SK-N-MC (cell line): ENCODE data around the gene PARD3B.
A peak's percentile ranks its signal among the peaks of the same experiment; 100 is the strongest.

ENCODE experiments used
- DNase-seq: peaks from one replicate; pipeline ENCODE4 v3.0.0-alpha.2; 2011; ENCODE audit warnings: low read depth, low spot score
- H3K27ac ChIP-seq: fragments of 200-600 bp; sonication (generic); 2 replicates; pipeline ENCODE4 v1.5.1; 2016; ENCODE audit warnings: mixed run types
- H3K36me3 ChIP-seq: fragments of 200-600 bp; sonication (generic); 2 replicates; pipeline ENCODE4 v1.6.1; 2017; ENCODE audit warnings: antibody characterized with exemption, low read length, mixed read lengths; ENCODE audit not compliant: insufficient read depth
- H3K4me3 ChIP-seq: fragments of 200-600 bp; sonication (generic); 2 replicates; pipeline ENCODE4 v1.5.1; 2016
- H3K9ac ChIP-seq: fragments of 200-600 bp; sonication (generic); 2 replicates; pipeline ENCODE4 v1.8.0; 2017; ENCODE audit warnings: mixed run types, mixed read lengths; ENCODE audit not compliant: insufficient read length
- H3K9me3 ChIP-seq: fragments of 200-600 bp; sonication (generic); 2 replicates; pipeline ENCODE4 v1.6.1; 2017; ENCODE audit warnings: low read depth, mild to moderate bottlenecking, antibody characterized with exemption, low read length, moderate library complexity, mixed read lengths
- EZH2 ChIP-seq: fragments of 200-600 bp; sonication (generic); IDR thresholded peaks from one replicate; pipeline ENCODE4 v1.6.1; 2017; ENCODE audit warnings: antibody characterized with exemption
- FOXP2 ChIP-seq: optimal IDR thresholded peaks from 2 replicates; pipeline ENCODE3; 2011; ENCODE audit warnings: mild to moderate bottlenecking, moderate library complexity; ENCODE audit not compliant: insufficient read depth; ENCODE audit errors: extremely low read length, control extremely low read depth
- POLR2AphosphoS5 ChIP-seq: IDR thresholded peaks from 2 replicates; pipeline ENCODE4 v1.6.1; 2012; ENCODE audit warnings: mild to moderate bottlenecking, low read depth, low read length, borderline replicate concordance

Gene PARD3B

GRCh38 chr2:204898928-204899640, 353.8 kb downstream of the PARD3B start:
- peaks cover 3% of the 10 kb centered on the region; the same call in 1 of the 2 replicates for H3K9me3 ChIP-seq
- H3K4me3 ChIP-seq = no peak overlapping the region
- H3K9ac ChIP-seq = no peak overlapping the region
- peak overlapping the region; percentile 35 for H3K27ac ChIP-seq
- DNase-seq = peak; percentile 62
- H3K36me3 ChIP-seq = no peaks in the 10 kb centered on the region
- TF ChIP-seq POLR2AphosphoS5 (no peak), FOXP2 (no peak), EZH2 (no peak)

GRCh38 chr2:204899983-204900382, 354.7 kb downstream of the PARD3B start:
- TF ChIP-seq POLR2AphosphoS5 (no peak), EZH2 (no peak), FOXP2 (no peak)
- peak overlapping the region; percentile 35; the same call in 1 of the 2 replicates for H3K27ac ChIP-seq

GRCh38 chr2:204900487-204900886, 355.2 kb downstream of the PARD3B start:
- no peak overlapping the region for H3K4me3 ChIP-seq
- H3K36me3 ChIP-seq = no peaks in the 10 kb centered on the region
- H3K9ac ChIP-seq = no peak overlapping the region
- H3K27ac ChIP-seq = no peak overlapping the region
- DNase-seq = no peak
- peaks cover 3% of the 10 kb centered on the region; the same call in 1 of the 2 replicates for H3K9me3 ChIP-seq
- TF ChIP-seq POLR2AphosphoS5 (no peak), EZH2 (no peak), FOXP2 (no peak)

More at GRCh38 chr2:204899983-204900382, 354.7 kb downstream of the PARD3B start:
- peaks cover 3% of the 10 kb centered on the region; the same call in 1 of the 2 replicates for H3K9me3 ChIP-seq
- H3K4me3 ChIP-seq = no peak overlapping the region
- no peak for DNase-seq
- H3K9ac ChIP-seq = no peak overlapping the region
- no peaks in the 10 kb centered on the region for H3K36me3 ChIP-seq

DNA sequence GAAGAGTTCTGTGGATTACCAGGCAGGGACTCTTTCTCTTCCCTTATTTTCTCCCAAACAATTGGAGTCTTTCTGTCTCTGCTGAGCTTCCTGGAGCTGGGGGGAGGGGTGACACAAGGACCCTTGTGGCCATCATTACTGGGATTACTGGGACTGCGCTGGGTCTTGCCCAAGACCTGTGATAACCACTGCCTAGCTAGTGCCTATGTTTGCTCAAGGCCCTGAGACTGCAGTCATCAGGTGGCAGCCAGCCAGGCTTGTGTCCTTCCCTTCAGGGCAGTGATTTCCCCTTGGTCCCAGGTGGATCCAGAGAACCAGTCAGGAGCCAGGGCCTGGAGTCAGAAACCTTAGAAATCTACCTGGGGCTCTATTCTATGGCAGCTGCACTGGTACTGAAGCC, 355.6 kb downstream of the PARD3B start:
- DNase-seq = no peak
- TF ChIP-seq POLR2AphosphoS5 (no peak), FOXP2 (no peak), EZH2 (no peak)
- Histone ChIP-seq H3K36me3 (no peaks in the 10 kb centered on the region), H3K9me3 (peaks cover 3% of the 10 kb centered on the region; the same call in 1 of the 2 replicates), H3K27ac (no peak overlapping the region), H3K9ac (no peak overlapping the region), H3K4me3 (no peak overlapping the region)

GRCh38 chr2:204901591-204901990, 356.3 kb downstream of the PARD3B start:
- TF ChIP-seq EZH2 (no peak), FOXP2 (no peak), POLR2AphosphoS5 (no peak)
- Histone ChIP-seq H3K4me3 (no peak overlapping the region), H3K36me3 (no peaks in the 10 kb centered on the region), H3K27ac (no peak overlapping the region), H3K9me3 (peaks cover 3% of the 10 kb centered on the region; the same call in 1 of the 2 replicates), H3K9ac (no peak overlapping the region)
- no peak for DNase-seq

- TF ChIP-seq EZH2 (no peak), FOXP2 (no peak), POLR2AphosphoS5 (no peak)
- no peak overlapping the region for H3K4me3 ChIP-seq
- no peaks in the 10 kb centered on the region for H3K36me3 ChIP-seq
- H3K9me3 ChIP-seq = no peaks in the 10 kb centered on the region
- H3K27ac ChIP-seq = no peak overlapping the region
- DNase-seq = no peak
- H3K9ac ChIP-seq = no peak overlapping the region
These were observed 364.5 kb downstream of the PARD3B start for GRCh38 chr2:204909791-204910190.

DNA sequence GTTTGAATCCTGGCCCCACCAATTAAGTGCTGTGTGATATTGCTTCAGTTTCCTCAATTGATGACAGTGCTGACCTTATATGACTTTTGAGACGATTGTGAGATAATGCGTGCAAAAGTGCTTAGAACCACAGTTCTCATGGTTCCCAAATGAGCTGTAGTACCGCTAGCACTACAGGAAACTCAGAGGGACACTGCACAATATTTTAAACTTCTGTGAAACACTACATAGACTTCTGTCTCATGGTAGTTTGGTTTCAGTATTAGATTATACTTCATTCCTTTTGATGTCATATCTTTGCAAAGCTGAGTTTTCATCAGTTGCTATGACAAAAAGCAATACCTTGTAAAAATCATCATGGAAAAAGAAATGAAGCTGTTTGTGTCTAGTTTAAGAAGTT, 368.0 kb downstream of the PARD3B start:
- Histone ChIP-seq H3K4me3 (no peak overlapping the region), H3K36me3 (no peaks in the 10 kb centered on the region), H3K27ac (no peak overlapping the region), H3K9ac (no peak overlapping the region), H3K9me3 (no peaks in the 10 kb centered on the region)
- DNase-seq = no peak
- TF ChIP-seq FOXP2 (no peak), EZH2 (no peak), POLR2AphosphoS5 (no peak)

GRCh38 chr2:204913854-204914464, 368.7 kb downstream of the PARD3B start:
- Histone ChIP-seq H3K9me3 (no peaks in the 10 kb centered on the region), H3K4me3 (no peak overlapping the region), H3K27ac (no peak overlapping the region), H3K36me3 (no peaks in the 10 kb centered on the region), H3K9ac (no peak overlapping the region)
- no peak for TF ChIP-seq POLR2AphosphoS5
- no peak for TF ChIP-seq EZH2
- no peak for TF ChIP-seq FOXP2
- no peak for DNase-seq

DNA sequence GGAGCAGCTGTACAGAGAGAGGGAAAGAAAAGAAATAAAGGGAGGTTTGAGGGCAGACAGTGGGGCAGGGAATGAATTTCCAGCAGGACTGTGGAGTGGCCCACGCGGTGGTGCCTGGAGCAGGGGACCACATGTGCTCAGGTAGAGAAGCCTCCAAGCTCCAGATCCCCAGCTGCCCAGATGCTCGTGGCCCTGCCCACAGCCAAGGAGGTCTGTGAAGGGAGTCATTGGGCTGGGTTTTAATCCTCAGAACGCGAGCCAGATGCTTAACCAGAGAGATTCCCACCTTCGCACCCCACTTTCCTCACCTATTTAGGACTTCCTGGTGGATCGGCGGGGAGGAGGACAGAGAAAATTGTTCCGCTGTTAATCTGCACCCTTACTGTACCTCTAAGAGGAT, 369.4 kb downstream of the PARD3B start:
- Histone ChIP-seq H3K36me3 (no peaks in the 10 kb centered on the region), H3K9ac (no peak overlapping the region), H3K27ac (no peak overlapping the region), H3K4me3 (no peak overlapping the region), H3K9me3 (no peaks in the 10 kb centered on the region)
- TF ChIP-seq EZH2 = no peak
- TF ChIP-seq FOXP2 = no peak
- TF ChIP-seq POLR2AphosphoS5 = no peak
- no peak for DNase-seq
